GM20431 (cell line): ENCODE data around the gene ARHGEF10L.

Experiments
- in situ Hi-C: fragments of 300-500 bp; cut with MseI, MboI; formaldehyde crosslinking; loops from one replicate; pipeline ENCODE4 v1.15.0; 2020; ENCODE audit warnings: low sequenced_read_pairs; ENCODE audit not compliant: unreplicated experiment

Gene ARHGEF10L

DNA sequence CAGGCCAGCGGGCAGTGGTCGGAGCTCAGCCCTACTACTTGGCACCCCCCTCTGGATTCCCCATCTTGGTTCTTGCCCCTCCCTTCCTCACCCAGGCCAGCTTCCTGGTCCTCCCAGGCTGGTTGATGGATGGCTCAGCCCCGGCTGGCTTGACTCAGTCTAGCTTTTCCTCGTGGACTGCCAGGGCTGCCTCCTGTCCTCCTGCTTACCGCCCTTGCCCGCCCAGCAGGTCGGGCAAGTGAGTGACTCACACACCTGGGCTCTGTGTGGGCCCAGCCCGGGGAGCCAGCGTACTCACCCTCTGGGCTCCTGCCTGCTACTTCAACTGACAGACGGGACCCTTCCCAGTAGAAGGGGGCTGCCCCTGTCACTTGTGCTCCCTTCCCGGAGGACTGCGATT, 19.5 kb upstream of the ARHGEF10L start:
- in situ Hi-C loops: no loop called here

DNA sequence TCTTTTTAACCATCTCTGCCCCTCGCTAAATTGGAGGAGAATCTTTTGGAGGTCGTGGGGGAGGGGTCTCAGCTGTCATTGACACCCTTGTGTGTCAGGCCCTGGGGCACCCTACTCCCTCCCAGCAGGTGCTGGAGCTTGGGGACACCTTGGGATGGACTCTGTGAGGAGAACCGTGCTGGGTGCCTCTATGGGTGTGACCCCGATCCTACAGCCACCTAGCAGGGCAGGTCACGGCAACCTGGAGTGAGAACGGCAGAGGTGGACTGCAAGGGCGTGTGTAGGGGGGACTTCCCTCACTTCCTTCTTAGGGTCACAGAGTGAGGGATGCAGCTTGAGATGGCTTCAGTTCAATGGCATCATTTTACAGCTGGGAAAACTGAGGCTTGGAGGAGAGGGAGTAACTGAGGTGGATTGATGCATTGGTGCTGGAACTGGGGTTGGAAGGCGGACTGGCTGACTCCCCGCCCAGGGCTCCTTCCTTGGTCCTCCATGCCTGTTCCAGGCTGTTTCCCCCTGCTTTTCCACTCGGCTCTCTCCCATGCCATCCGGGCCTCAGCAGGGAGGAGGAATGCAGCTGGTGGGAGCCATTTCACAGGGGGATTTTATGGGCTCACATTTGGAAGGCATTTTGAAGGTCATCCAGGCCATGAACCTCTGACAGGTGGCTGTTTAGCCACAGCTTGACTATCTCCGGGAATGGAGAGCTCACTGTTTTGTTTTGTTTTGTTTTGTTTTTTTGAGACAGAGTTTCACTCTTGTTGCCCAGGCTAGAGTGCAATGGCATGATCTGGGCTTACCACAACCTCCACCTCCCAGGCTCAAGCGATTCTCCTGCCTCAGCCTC, 18.8 kb upstream of the ARHGEF10L start:
- in situ Hi-C loops: no loop called here

GRCh38 chr1:17521946-17522612, 17.4 kb upstream of the ARHGEF10L start:
- in situ Hi-C loops: no loop called here

DNA sequence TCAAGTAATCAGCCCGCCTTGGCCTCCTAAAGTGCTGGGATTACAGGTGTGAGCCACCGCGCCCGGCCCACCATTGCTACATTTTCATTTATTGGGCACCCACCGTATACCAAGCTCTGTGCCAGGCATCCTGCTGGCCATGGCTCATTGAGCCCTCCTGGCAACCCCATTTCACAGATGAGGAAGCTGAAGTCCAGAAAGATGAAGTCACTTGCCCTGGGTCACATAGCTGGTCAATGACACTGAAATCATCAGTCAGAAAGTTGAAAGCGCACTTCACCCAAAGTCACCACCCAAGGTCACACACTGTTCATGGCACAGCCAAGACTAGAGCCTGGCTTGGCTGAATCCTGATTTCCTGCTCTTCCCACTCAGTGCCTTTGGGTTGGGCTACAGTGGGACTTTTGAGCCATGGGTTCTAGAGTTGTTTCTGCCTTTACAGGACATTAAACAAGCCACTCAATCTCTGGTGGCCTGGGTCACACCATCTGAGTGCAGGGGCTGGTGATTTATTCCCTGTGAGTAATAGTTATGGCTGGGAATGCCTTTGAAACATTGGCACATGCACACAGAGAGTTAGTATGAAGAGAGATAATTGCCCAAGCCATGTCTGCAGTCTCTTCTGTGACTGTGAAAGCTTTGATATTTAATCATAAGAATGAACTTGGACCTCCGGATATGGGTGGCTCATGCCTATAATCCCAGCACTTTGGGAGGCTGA, 16.0 kb upstream of the ARHGEF10L start:
- in situ Hi-C loops: no loop called here

DNA sequence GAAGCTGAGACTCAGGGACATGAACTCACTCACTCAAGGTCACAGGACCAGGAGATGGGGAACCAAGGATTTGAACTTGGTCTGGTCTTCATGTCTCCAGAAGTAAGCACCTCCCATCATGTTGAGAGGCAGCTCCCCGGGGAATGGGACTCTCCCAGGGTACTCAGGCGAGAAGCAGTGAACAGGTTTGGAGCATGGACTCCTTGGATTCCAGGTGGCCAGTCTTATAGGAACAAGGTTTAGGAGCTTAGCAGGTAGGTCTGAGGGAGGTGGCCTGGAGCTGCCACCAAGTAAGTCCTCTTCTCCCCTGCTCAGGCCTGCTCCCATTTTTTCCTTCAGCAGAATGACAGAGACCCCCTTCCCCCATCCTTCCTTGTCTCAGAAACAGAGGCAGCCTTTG, 14.9 kb upstream of the ARHGEF10L start:
- in situ Hi-C loops: no loop called here

GRCh38 chr1:17525996-17526686, 13.4 kb upstream of the ARHGEF10L start:
- in situ Hi-C loops: no loop called here

GRCh38 chr1:17527036-17527914, 12.2 kb upstream of the ARHGEF10L start:
- in situ Hi-C loops: no loop called here

- in situ Hi-C loops: no loop called here
These were observed 10.1 kb upstream of the ARHGEF10L start for GRCh38 chr1:17529381-17529780.

DNA sequence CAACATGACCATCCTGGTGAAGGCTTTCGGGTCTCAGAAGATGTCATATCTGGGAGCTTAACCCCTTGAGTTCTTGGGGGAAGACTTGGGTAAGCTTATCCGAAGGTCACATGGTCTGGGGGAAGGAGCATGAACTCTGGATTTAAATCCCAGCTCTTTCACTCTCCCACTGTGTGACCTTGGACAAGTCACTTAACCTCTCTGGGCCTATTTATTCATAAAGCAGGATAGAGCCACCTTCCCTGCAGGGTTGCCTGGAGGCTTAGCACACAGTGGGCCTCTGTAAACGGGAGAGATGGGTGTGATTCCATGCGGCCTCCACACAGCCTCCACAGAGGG, 8.2 kb upstream of the ARHGEF10L start:
- in situ Hi-C loops: no loop called here

GRCh38 chr1:17531682-17532487, 7.6 kb upstream of the ARHGEF10L start:
- in situ Hi-C loops: no loop called here

GRCh38 chr1:17533201-17533600, 6.3 kb upstream of the ARHGEF10L start:
- in situ Hi-C loops: no loop called here

DNA sequence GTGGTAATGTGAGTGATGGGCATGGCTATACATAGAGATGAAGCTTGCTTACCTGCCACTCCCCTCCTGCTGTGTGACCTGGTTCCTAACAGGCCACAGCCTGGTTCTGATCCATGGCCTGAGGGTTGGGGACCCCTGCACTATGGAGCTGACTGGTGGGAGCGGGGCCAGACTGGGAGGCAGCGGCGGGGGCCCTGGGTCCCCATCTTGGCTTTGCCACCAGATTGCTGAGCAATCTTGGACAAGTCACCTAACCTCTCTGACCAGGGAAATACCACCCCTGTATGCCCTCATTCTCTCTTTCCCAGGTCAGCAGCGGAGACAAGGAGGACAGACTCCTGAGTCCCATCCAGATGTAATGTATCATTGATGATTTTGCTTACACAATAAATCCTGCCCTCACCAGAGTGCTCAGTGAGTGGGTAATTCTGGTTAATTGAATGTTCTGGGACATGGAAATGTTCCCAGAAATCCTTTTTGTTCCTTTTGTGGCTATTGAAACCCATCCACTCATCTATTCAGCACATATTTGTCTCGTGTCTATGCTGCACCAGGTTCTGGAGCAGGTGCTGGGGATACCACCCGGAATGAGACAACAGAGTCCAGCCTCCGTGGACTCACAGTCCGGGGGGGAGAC, 4.1 kb upstream of the ARHGEF10L start:
- in situ Hi-C loops: no loop called here

DNA sequence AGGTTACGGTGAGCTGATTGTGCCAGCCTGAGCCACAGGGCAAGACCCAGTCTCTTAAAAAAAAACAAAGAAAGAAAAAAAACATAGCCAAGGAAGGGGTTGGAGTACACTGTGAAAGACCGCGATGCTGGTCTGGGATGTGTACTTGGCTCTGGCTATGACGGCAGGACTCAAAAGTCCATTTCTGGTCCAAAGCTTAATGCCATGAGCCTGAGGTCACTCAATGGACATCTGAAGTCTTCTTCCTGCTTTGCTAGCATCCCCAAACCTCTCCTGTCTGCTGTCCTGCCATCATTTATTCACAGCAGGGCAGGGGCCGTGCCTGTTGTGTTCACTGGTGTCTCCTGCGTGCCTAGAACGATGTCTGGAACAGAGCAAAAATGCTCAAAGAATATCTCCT, 1.5 kb upstream of the ARHGEF10L start:
- in situ Hi-C loops: no loop called here

DNA sequence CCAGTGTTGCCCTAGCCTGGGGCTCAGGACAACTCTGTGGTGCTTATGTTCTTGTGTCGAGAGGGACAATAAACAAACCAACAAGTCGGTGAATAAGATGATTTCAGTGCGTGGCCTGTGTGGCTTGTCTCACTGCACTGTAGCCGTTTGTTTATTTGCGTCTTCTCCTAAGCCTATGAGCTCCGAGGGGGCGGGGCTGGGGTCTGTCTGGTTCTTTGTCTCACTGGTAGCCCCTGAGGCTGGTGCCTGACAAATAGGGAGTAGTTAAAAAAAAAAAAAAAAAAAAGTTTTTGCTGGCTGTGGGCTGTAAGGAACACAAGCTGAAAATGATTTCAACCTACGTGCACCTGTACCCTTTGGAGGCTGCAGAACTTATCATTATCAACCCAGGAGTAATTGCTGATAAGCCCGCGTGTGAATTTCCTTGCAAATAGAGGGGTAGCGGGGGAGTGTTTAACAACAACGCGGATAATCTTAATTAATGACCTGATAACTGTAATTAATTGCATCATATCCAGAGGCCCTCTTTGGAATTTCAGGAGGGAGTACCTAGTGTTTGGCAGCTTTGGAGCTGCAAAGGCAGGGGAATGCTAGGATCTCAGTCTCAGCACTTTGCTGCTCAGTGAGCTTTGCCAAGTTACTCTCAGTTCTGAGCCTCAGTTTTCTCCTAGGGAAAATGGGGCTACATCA, 925 bp upstream of the ARHGEF10L start:
- in situ Hi-C loops: no loop called here

DNA sequence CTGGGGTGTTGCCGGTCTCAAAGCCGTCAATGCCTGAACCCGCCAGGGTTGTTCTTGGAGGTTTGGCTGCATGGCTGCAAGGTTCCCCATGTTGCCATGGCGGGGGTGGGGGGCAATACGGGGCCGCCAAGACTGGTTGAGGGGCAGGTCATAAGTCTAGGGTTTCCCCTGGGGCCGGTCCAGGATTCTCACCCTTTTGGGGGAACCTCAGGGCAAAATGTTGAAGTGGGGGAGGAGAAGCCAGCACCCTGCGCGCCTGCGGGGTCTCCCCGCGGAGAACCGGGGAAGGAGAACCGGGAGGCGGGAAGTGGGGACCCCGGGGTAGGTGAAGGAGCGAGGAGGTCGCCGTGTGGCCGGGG, 401 bp upstream of the ARHGEF10L start:
- in situ Hi-C loops: no loop called here

DNA sequence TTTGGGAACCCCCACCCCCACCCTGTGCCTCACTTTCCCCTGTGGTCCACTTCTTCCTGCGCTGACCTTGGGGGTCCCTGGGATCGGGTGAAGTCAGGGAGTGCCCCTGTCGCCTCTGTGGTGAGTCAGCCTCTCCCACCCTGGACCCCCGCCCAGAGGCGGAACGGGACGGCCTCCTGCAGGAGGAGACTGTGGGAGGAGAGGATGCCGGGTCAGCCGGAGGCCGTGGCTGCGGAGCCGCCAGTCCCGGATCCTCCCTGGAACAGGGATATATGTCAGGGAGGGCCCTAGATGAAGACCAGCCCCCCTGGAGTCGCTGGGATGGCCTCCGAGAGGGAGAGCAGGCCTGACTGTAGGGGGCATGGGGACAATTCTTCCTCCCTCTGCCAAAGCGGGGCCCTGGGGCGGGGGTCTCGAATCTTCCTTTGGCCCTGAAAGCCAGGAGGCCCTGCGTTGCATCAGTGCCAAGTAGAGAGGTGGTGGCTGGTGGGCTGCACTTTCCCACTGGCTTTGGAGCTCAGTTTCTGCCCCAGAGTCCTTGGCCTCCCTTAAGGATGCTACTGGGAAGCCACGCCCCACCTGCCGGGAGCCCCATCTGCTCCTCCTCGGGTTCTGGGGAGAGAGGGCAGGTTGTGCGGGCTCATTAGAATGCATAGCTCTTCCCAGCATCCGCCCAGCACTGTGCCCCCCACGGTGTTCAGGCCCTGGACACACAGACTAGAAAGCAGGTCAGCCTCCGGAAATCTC, 930 bp downstream of the ARHGEF10L start:
- in situ Hi-C loops: no loop called here

- in situ Hi-C loops: no loop called here
These were observed 3.1 kb downstream of the ARHGEF10L start for GRCh38 chr1:17542645-17543044.
